HepG2 (cell line): ENCODE data around the gene YPEL3. TPM values are rescaled to one million over a fixed set of nuclear protein-coding genes. Genes with fewer than 3 reads are reported as not detected.

Source experiments
- ASH2L ChIP-seq: fragments of 300-600, 200-600 bp; sonication (generic); IDR thresholded peaks from 2 replicates; pipeline ENCODE4 v1.7.0; 2017; ENCODE audit warnings: low read depth, mild to moderate bottlenecking, moderate library complexity, mixed read lengths, low read length; ENCODE audit not compliant: insufficient read length
- FOSL2 ChIP-seq: sonication (generic); formaldehyde crosslinking; IDR thresholded peaks from 2 replicates; pipeline ENCODE4 v1.4.0; 2020; ENCODE audit warnings: missing genetic modification reagents
- GPN1 ChIP-seq: sonication (generic); formaldehyde crosslinking; IDR thresholded peaks from 2 replicates; pipeline ENCODE4 v1.5.1; 2020; ENCODE audit warnings: missing genetic modification reagents, borderline replicate concordance
- HMGA1 ChIP-seq: sonication (generic); formaldehyde crosslinking; conservative IDR thresholded peaks from 2 replicates; pipeline ENCODE4 v1.4.0; 2020; ENCODE audit warnings: missing genetic modification reagents
- IRF1 ChIP-seq: sonication (generic); formaldehyde crosslinking; IDR thresholded peaks from 2 replicates; pipeline ENCODE4 v1.4.0; 2020; ENCODE audit warnings: low read depth, mild to moderate bottlenecking, missing genetic modification reagents
- KAT2B ChIP-seq: fragments of 150-350 bp; IDR thresholded peaks from 2 replicates; pipeline ENCODE4 v1.6.1; 2014; ENCODE audit warnings: low read depth, low read length, borderline replicate concordance
- MIER2 ChIP-seq: IDR thresholded peaks from 2 replicates; pipeline ENCODE4 v1.6.1; 2016; ENCODE audit warnings: missing biosample characterization, missing genetic modification reagents
- MXI1 ChIP-seq: IDR thresholded peaks from 3 replicates; pipeline ENCODE4 v1.6.1; 2012; ENCODE audit warnings: low read depth, low read length, inconsistent platforms, borderline replicate concordance
- NFYB ChIP-seq: sonication (generic); formaldehyde crosslinking; IDR thresholded peaks from 2 replicates; pipeline ENCODE4 v1.4.0; 2020; ENCODE audit warnings: missing genetic modification reagents
- RBFOX2 ChIP-seq: fragments of 200-400 bp; formaldehyde crosslinking; IDR thresholded peaks from 2 replicates; pipeline ENCODE4 v1.6.1; 2017; ENCODE audit warnings: low read depth, mild to moderate bottlenecking, low read length
- REST ChIP-seq, 2 experiments: IDR thresholded peaks; 2 replicates each; pipeline ENCODE4 v1.6.1; 2011 to 2012; ENCODE audit warnings: low read length in 2 of 2, borderline replicate concordance in 1 of 2, low read depth in 1 of 2, mild to moderate bottlenecking in 1 of 2, moderate library complexity in 1 of 2
- RFX3 ChIP-seq: IDR thresholded peaks from 2 replicates; pipeline ENCODE4 v1.6.1; 2016; ENCODE audit warnings: missing biosample characterization, missing genetic modification reagents
- SNAPC2 ChIP-seq: sonication (generic); formaldehyde crosslinking; IDR thresholded peaks from 2 replicates; pipeline ENCODE4 v1.8.1; 2022; ENCODE audit warnings: mild to moderate bottlenecking, missing genetic modification reagents
- TFAP4 ChIP-seq: sonication (generic); IDR thresholded peaks from 2 replicates; pipeline ENCODE4 v1.6.1; 2016; ENCODE audit warnings: low read depth, borderline replicate concordance
- ZNF263 ChIP-seq: sonication (generic); formaldehyde crosslinking; IDR thresholded peaks from 2 replicates; pipeline ENCODE4 v1.4.0; 2020; ENCODE audit warnings: missing genetic modification reagents
- ZNF296 ChIP-seq: sonication (generic); formaldehyde crosslinking; conservative IDR thresholded peaks from 2 replicates; pipeline ENCODE4 v1.5.0; 2020; ENCODE audit warnings: mild to moderate bottlenecking, missing genetic modification reagents
- ZNF343 ChIP-seq: sonication (generic); formaldehyde crosslinking; IDR thresholded peaks from 2 replicates; pipeline ENCODE4 v1.4.0; 2020; ENCODE audit warnings: mild to moderate bottlenecking, missing genetic modification reagents
- ZNF354B ChIP-seq: sonication (generic); formaldehyde crosslinking; IDR thresholded peaks from 2 replicates; pipeline ENCODE4 v1.8.0; 2022; ENCODE audit warnings: mild to moderate bottlenecking, missing genetic modification reagents
- ZNF362 ChIP-seq: sonication (generic); formaldehyde crosslinking; IDR thresholded peaks from 2 replicates; pipeline ENCODE4 v1.4.0; 2020; ENCODE audit warnings: missing genetic modification reagents, mild to moderate bottlenecking, borderline replicate concordance
- ZNF660 ChIP-seq: sonication (generic); formaldehyde crosslinking; IDR thresholded peaks from 2 replicates; pipeline ENCODE4 v1.5.1; 2020; ENCODE audit warnings: mild to moderate bottlenecking, low read depth, missing genetic modification reagents, borderline replicate concordance
- ZNF670 ChIP-seq: sonication (generic); formaldehyde crosslinking; IDR thresholded peaks from 2 replicates; pipeline ENCODE4 v1.8.0; 2022; ENCODE audit warnings: mild to moderate bottlenecking, missing genetic modification reagents, borderline replicate concordance
- ZNF672 ChIP-seq: sonication (generic); formaldehyde crosslinking; IDR thresholded peaks from 2 replicates; pipeline ENCODE4 v1.8.1; 2022; ENCODE audit warnings: missing genetic modification reagents
- ZNF740 ChIP-seq: sonication (generic); formaldehyde crosslinking; IDR thresholded peaks from 2 replicates; pipeline ENCODE4 v1.4.0; 2020; ENCODE audit warnings: missing genetic modification reagents
- polyA plus RNA-seq, 8 experiments: library from polyadenylated mRNA; depleted of rRNA in 3 of 8; stranded (reverse) in 7 of 8; unstranded in 1 of 8; fragments of >200 nt; fragmentation: Illumina TruSeq in 4 of 8; extraction: Trizol in 4 of 8; gene quantifications; 2 replicates each; pipeline versions ENCODE4 v1.2.1 to v1.2.3, GENCODE V29; 2011 to 2016; ENCODE audit warnings: low read depth in 4 of 8, missing spikeins in 1 of 8, mixed read lengths in 1 of 8; ENCODE audit not compliant: insufficient read depth in 1 of 8
- total RNA-seq, 5 experiments: library from RNA; depleted of rRNA; stranded (reverse); fragments of >200 nt; fragmentation: Illumina TruSeq; extraction: Trizol; gene quantifications; 2 replicates each; pipeline ENCODE4 v1.2.3, GENCODE V29; 2016; ENCODE audit warnings: low read depth in 1 of 5

Gene YPEL3
- total and polyA plus RNA-seq, 2 of the 13 experiments (the other 11 are each of a cell fraction or from before 2014, with no cell fraction given) = 5.4 to 47.0 TPM

GRCh38 chr16:30092373-30093010 lies 3.5 kb downstream of the YPEL3 start (continued):
- TF ChIP-seq IRF1 (CRISPR knock-in tag) (0 out of 2 replicates have a peak, but pooled peaks have one; percentile 69), REST (IDR thresholded peaks at IDR 0.05; ENCODE audit: borderline replicate concordance in 1 of 2, low read depth in 1 of 2, low read length in 2 of 2) (peak in 1 of 2 experiments; percentile 31; a peak in 1 of 4 replicates), MXI1 (peak; percentile 94; the same call in 2 of the 3 replicates), HMGA1 (CRISPR knock-in tag) (no peak), KAT2B (no peak), ZNF354B (no peak), ZNF672 (no peak), ZNF296 (CRISPR knock-in tag) (peak; percentile 67; the same call in 1 of the 2 replicates), ZNF343 (CRISPR knock-in tag) (peak; percentile 82; the same call in 1 of the 2 replicates), MIER2 (CRISPR knock-in tag) (no peak), ZNF670 (CRISPR knock-in tag) (no peak), ZNF740 (CRISPR knock-in tag) (peak; percentile 79), RFX3 (CRISPR knock-in tag) (no peak), NFYB (no peak; the same call in 1 of the 2 replicates), SNAPC2 (CRISPR knock-in tag) (peak; percentile 67; the same call in 1 of the 2 replicates), ZNF263 (peak; percentile 52; the same call in 1 of the 2 replicates), ZNF362 (CRISPR knock-in tag) (peak; percentile 36; the same call in 1 of the 2 replicates), RBFOX2 (no peak), GPN1 (CRISPR knock-in tag) (no peak), ASH2L (no peak), TFAP4 (peak; percentile 87; the same call in 1 of the 2 replicates), FOSL2 (CRISPR knock-in tag) (peak; percentile 47; the same call in 1 of the 2 replicates), ZNF660 (CRISPR knock-in tag) (no peak)
